ENCODE data around the gene FAM170A.

- TF ChIP-seq CTCF (IDR thresholded peaks at IDR 0.05 in 4 of 5, conservative IDR thresholded peaks at IDR 0.05 in 1 of 5) (no peak), POLR2A (IDR thresholded peaks at IDR 0.05) (no peak)
Measured at GRCh38 chr5:119597728-119598298, 31.5 kb upstream of the FAM170A start.
